ENCODE data around the gene CCR4.

- TF ChIP-seq, protein P1, sequence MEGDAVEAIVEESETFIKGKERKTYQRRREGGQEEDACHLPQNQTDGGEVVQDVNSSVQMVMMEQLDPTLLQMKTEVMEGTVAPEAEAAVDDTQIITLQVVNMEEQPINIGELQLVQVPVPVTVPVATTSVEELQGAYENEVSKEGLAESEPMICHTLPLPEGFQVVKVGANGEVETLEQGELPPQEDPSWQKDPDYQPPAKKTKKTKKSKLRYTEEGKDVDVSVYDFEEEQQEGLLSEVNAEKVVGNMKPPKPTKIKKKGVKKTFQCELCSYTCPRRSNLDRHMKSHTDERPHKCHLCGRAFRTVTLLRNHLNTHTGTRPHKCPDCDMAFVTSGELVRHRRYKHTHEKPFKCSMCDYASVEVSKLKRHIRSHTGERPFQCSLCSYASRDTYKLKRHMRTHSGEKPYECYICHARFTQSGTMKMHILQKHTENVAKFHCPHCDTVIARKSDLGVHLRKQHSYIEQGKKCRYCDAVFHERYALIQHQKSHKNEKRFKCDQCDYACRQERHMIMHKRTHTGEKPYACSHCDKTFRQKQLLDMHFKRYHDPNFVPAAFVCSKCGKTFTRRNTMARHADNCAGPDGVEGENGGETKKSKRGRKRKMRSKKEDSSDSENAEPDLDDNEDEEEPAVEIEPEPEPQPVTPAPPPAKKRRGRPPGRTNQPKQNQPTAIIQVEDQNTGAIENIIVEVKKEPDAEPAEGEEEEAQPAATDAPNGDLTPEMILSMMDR (IDR thresholded peaks at IDR 0.05) = no peak
- TF ChIP-seq POLR2A (IDR thresholded peaks at IDR 0.05) (no peak), POLR2AphosphoS5 (IDR thresholded peaks at IDR 0.05) (no peak)
Measured at GRCh38 chr3:33001889-33002288, 50.4 kb downstream of the CCR4 start.

All from prostate gland (tissue), 2 donors.